ENCODE results near the gene ZNF652.

The ZNF652 gene

DNA sequence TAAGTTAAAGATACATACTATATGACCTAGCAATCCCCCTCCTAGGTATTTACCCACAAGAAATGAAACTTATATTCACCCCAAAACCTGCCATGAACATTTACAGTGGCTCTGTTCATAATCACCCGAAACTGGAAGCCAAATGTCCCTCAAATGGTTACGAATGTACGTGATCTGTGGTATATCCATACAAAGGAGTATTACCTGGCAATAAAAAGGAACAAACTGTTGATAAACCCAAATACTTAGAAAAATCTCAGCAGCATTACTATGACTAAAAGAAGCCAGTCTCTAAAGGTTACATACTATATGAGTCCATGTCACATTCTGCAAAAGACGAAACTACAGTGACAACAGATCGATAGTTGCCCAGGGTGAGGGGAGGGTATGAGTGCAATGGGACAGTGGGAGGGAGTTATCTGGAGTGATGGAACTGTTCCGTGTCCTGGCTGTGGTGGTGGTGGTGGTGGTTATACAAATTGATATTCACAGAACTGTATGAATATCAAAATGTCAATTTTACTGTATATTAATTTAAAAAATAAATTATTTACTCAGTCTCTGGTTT is 9.4 kb downstream of the ZNF652 start:
- H3K27me3 ChIP-seq (ENCODE audit: control insufficient read depth, insufficient read depth, low read length), result no peaks in the 10 kb centered on the region
- no peaks in the 10 kb centered on the region for H3K4me1 ChIP-seq (ENCODE audit: control insufficient read depth, insufficient read depth, low read length)
- H3K4me3 ChIP-seq (ENCODE audit: low read depth, low read length), result no peak overlapping the region
- H3K9me3 ChIP-seq (ENCODE audit: control insufficient read depth, insufficient read depth, low read length), result no peaks in the 10 kb centered on the region
- no peak overlapping the region for H3K9ac ChIP-seq (ENCODE audit: low read depth, low read length)
- H3K36me3 ChIP-seq (ENCODE audit: control insufficient read depth, insufficient read depth, low read length), result no peaks in the 10 kb centered on the region

DNA sequence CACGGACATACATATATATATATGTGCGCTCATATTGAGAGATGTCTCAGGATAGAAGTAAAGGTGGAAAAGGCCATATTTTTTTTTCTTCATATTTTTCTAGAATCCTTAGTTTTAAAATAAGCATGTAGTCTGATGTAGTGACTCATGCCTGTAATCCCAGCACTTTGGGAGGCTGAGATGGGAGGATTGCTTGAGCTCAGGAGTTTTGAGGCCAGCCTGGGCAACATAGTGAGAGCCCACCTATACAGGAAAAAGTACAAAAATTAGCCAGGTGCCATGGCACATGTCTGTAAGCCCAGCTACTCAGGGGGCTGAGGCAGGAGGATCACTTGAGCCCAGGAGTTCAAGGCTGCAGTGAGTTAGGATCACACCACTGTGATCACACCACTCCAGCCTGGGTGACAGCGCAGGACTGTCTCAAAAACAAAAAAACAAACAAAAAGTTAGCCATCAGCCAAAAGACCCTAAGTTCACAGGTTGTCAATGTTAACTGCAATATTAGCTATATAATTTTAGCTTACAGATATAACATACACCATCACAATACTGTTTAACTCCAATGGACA is 10.4 kb downstream of the ZNF652 start:
- H3K9ac ChIP-seq (ENCODE audit: low read depth, low read length), result no peak overlapping the region
- H3K36me3 ChIP-seq (ENCODE audit: control insufficient read depth, insufficient read depth, low read length), result no peaks in the 10 kb centered on the region
- no peaks in the 10 kb centered on the region for H3K4me1 ChIP-seq (ENCODE audit: control insufficient read depth, insufficient read depth, low read length)
- no peak overlapping the region for H3K4me3 ChIP-seq (ENCODE audit: low read depth, low read length)
- H3K27me3 ChIP-seq (ENCODE audit: control insufficient read depth, insufficient read depth, low read length), result no peaks in the 10 kb centered on the region
- H3K9me3 ChIP-seq (ENCODE audit: control insufficient read depth, insufficient read depth, low read length), result no peaks in the 10 kb centered on the region

DNA sequence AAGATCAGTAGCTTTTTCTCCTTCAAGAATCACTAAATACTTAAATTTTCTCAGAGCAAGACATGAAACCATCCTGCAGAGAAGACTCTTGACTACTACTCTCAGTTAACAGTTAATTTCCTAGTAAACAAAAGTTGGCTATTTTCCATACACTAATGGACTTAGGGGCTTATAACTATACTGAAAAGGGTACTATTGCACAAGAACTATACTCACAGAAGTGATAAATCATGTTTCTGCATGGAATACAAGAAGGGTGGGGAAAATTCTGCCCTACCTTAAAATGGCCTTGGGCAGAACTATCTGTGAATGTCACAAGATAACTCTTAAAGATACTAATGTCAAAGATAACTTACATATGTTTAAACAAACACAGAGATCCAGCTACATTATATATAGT is 12.5 kb downstream of the ZNF652 start:
- no peak overlapping the region for H3K9ac ChIP-seq (ENCODE audit: low read depth, low read length)
- H3K9me3 ChIP-seq (ENCODE audit: control insufficient read depth, insufficient read depth, low read length), result no peaks in the 10 kb centered on the region

DNA sequence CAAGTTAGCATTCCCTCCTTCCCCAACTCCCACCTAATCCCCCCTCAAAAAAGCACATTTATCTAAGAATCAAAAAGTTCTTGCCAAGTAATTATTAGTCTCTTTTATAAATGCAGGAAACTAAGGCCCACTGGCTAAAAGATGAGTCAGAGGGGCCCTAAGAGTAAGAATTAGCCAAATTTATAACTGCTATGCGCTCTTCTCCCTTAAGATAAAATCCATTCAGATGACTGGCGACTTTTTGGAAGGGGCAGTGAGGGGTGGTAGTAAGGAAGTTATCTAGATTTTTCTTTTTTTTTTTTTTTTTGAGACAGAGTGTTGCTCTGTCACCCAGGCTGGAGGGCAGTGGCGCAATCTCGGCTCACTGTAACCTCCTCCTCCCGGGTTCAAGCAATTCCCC is 17.1 kb downstream of the ZNF652 start:
- H3K9me3 ChIP-seq (ENCODE audit: control insufficient read depth, insufficient read depth, low read length), result no peaks in the 10 kb centered on the region
- no peaks in the 10 kb centered on the region for H3K36me3 ChIP-seq (ENCODE audit: control insufficient read depth, insufficient read depth, low read length)
- H3K27me3 ChIP-seq (ENCODE audit: control insufficient read depth, insufficient read depth, low read length), result no peaks in the 10 kb centered on the region
- H3K9ac ChIP-seq (ENCODE audit: low read depth, low read length), result no peak overlapping the region
- H3K4me3 ChIP-seq (ENCODE audit: low read depth, low read length), result no peak overlapping the region
- H3K4me1 ChIP-seq (ENCODE audit: control insufficient read depth, insufficient read depth, low read length), result no peaks in the 10 kb centered on the region

More for the DNA sequence above, 12.5 kb downstream of the ZNF652 start:
- Histone ChIP-seq H3K27me3 (ENCODE audit: control insufficient read depth, insufficient read depth, low read length) (no peaks in the 10 kb centered on the region), H3K4me3 (ENCODE audit: low read depth, low read length) (no peak overlapping the region), H3K36me3 (ENCODE audit: control insufficient read depth, insufficient read depth, low read length) (no peaks in the 10 kb centered on the region), H3K4me1 (ENCODE audit: control insufficient read depth, insufficient read depth, low read length) (no peaks in the 10 kb centered on the region)

DNA sequence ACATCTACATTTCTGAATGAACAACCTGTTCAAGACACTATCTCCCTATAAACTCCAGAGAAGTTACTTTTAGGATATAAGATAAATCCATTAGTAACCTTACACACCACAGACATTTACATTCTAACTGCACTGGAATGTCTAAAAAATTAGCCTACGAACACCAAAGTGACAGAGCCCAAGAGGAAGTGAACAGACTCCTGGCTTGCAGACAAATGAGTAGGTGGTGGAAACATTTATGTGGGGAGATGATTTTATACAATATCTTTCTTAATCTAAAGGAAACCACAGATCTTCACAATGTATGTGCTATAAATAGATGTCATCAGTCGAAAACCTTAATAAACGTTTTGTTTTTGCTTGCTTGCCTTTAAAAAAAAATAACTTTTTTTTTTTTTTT is 18.8 kb downstream of the ZNF652 start:
- Histone ChIP-seq H3K4me3 (ENCODE audit: low read depth, low read length) (no peak overlapping the region), H3K9ac (ENCODE audit: low read depth, low read length) (no peak overlapping the region), H3K27me3 (ENCODE audit: control insufficient read depth, insufficient read depth, low read length) (no peaks in the 10 kb centered on the region), H3K4me1 (ENCODE audit: control insufficient read depth, insufficient read depth, low read length) (peaks cover 5% of the 10 kb centered on the region), H3K9me3 (ENCODE audit: control insufficient read depth, insufficient read depth, low read length) (no peaks in the 10 kb centered on the region), H3K36me3 (ENCODE audit: control insufficient read depth, insufficient read depth, low read length) (no peaks in the 10 kb centered on the region)

DNA sequence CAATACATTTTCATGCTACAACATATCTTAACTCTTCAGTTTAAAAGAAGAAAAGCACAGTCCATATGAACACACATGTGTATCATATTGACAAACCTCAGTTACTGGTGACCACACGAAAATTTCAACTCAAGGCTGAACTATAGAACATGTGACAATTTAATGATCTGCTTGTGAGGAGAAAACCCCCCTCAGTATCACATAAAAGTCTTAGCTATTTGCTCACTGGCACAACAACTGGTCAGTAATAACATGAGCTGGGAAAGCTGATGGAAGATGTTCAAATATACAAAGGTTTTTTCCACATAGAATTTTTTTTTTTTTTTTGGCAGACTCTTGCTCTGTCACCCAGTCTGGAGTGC is 19.5 kb downstream of the ZNF652 start:
- Histone ChIP-seq H3K9me3 (ENCODE audit: control insufficient read depth, insufficient read depth, low read length) (no peaks in the 10 kb centered on the region), H3K9ac (ENCODE audit: low read depth, low read length) (no peak overlapping the region), H3K36me3 (ENCODE audit: control insufficient read depth, insufficient read depth, low read length) (no peaks in the 10 kb centered on the region), H3K27me3 (ENCODE audit: control insufficient read depth, insufficient read depth, low read length) (no peaks in the 10 kb centered on the region), H3K4me3 (ENCODE audit: low read depth, low read length) (no peak overlapping the region), H3K4me1 (ENCODE audit: control insufficient read depth, insufficient read depth, low read length) (peaks cover 5% of the 10 kb centered on the region)

DNA sequence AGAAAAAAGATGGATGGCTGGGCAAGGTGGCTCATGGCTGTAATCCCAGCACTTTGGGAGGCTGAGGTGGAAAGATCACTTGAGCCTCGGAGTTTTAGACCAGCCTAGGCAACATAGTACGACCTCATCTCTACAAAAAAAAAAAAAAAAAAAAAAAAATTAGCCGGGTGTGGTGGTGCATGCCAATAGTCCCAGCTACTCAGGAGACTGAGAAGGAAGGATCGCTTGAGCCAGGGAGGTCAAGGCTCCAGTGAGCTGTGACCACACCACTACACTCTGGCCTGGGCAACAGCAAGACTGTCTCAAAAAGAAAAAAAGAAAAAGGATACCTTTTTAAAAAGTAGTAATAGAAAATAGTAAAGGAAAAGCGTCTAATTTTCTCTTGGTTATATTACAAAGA is 20.7 kb downstream of the ZNF652 start:
- H3K4me1 ChIP-seq (ENCODE audit: control insufficient read depth, insufficient read depth, low read length), result peaks cover 5% of the 10 kb centered on the region
- H3K4me3 ChIP-seq (ENCODE audit: low read depth, low read length), result no peak overlapping the region
- no peaks in the 10 kb centered on the region for H3K9me3 ChIP-seq (ENCODE audit: control insufficient read depth, insufficient read depth, low read length)
- H3K36me3 ChIP-seq (ENCODE audit: control insufficient read depth, insufficient read depth, low read length), result no peaks in the 10 kb centered on the region
- no peaks in the 10 kb centered on the region for H3K27me3 ChIP-seq (ENCODE audit: control insufficient read depth, insufficient read depth, low read length)
- no peak overlapping the region for H3K9ac ChIP-seq (ENCODE audit: low read depth, low read length)

DNA sequence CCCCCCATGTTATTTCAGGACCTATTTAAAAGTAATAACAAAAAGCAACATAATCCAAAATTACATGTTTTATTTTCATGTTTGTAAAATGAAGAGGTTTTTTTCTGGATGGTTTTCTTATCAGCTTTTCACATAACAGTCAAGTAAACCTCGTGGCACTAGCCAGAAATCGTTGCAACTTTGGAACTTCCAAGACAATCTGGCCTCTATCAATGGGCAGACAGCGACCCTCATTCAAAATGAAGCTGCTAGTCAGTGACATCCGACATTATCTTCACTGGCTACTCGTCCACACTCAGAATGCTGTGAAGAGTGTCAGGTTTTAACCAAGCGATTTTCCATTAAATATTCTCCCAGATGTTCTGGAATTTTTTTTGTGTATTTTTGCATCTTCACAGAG is 22.7 kb downstream of the ZNF652 start:
- Histone ChIP-seq H3K36me3 (ENCODE audit: control insufficient read depth, insufficient read depth, low read length) (no peaks in the 10 kb centered on the region), H3K4me3 (ENCODE audit: low read depth, low read length) (no peak overlapping the region), H3K9ac (ENCODE audit: low read depth, low read length) (no peak overlapping the region), H3K27me3 (ENCODE audit: control insufficient read depth, insufficient read depth, low read length) (no peaks in the 10 kb centered on the region), H3K9me3 (ENCODE audit: control insufficient read depth, insufficient read depth, low read length) (no peaks in the 10 kb centered on the region), H3K4me1 (ENCODE audit: control insufficient read depth, insufficient read depth, low read length) (peaks cover 5% of the 10 kb centered on the region)

DNA sequence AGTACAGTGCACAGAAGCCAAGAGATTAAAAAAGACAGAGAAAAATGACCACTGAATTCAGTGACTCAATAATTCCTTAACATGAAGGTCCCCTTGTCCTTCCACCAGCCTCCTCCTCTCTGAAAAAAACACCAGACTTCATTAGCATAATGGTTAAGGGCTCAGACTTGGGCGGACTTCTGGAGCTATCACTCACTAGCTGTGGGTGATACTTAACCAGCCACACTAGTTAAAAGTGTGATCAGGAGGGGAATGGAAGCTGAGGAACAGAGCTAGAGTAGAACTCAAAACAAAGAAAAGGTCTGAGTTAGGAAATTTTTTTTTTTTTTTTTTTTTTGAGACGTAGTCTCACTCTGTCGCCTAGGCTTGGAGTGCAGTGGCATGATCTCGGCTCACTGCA is 23.2 kb downstream of the ZNF652 start:
- no peak overlapping the region for H3K4me3 ChIP-seq (ENCODE audit: low read depth, low read length)
- H3K4me1 ChIP-seq (ENCODE audit: control insufficient read depth, insufficient read depth, low read length), result peaks cover 5% of the 10 kb centered on the region
- H3K9ac ChIP-seq (ENCODE audit: low read depth, low read length), result no peak overlapping the region
- H3K36me3 ChIP-seq (ENCODE audit: control insufficient read depth, insufficient read depth, low read length), result no peaks in the 10 kb centered on the region
- H3K9me3 ChIP-seq (ENCODE audit: control insufficient read depth, insufficient read depth, low read length), result no peaks in the 10 kb centered on the region
- no peaks in the 10 kb centered on the region for H3K27me3 ChIP-seq (ENCODE audit: control insufficient read depth, insufficient read depth, low read length)

DNA sequence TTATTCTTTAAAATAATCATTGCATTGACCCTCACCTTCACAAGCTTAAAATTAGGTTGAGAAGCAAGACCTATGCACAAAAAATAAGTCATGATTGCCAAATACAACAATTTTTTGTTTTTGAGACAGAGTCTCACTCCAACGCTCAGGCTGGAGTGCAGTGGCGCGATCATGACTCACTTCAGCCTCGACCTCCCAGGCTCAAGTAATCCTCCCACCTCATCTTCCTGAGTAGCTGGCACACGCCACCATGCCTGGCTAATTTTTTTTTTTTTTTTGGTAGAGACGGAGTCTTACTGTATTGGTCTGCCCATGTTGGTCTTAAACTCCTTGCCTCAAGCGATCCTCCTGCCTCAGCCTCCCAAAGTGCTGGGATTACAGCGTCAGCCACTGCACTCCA is 24.2 kb downstream of the ZNF652 start:
- no peaks in the 10 kb centered on the region for H3K36me3 ChIP-seq (ENCODE audit: control insufficient read depth, insufficient read depth, low read length)
- H3K27me3 ChIP-seq (ENCODE audit: control insufficient read depth, insufficient read depth, low read length), result no peaks in the 10 kb centered on the region
- H3K9me3 ChIP-seq (ENCODE audit: control insufficient read depth, insufficient read depth, low read length), result no peaks in the 10 kb centered on the region
- H3K4me1 ChIP-seq (ENCODE audit: control insufficient read depth, insufficient read depth, low read length), result peaks cover 5% of the 10 kb centered on the region
- no peak overlapping the region for H3K9ac ChIP-seq (ENCODE audit: low read depth, low read length)
- no peak overlapping the region for H3K4me3 ChIP-seq (ENCODE audit: low read depth, low read length)

DNA sequence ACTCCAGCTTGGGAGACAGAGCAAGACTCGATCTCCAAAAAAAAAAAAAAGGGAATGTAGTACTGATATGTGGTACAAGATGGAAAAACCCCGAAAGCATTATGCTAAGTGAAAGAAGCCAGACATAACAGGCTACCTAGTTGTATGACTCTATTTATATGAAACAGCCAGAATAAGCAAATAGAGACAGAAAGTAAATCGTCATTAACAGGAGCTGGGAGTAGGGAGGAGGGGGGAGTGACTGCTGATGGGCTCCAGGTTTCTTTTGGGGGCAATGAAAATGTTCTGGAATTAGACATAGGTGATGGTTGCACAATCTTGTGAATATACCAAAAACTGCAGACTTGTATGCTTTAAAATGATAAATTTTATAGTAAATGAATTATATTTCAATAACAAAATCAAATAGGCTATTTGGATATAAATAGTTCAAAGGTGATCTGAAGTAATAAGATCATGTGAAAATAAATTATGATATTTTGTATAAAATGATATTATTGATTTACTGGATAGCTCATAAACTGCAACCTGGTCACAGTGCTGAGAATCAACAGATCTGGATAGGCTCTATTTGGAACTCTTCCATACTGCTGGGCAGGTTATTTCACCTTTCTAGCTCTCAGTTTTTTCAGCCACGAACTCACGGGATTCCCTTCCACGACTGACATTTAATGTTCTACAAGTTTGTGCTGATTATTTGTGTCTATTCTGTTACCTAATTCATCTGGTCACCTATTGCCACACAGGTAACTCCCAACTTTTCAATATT is 27.1 kb downstream of the ZNF652 start:
- no peaks in the 10 kb centered on the region for H3K9me3 ChIP-seq (ENCODE audit: control insufficient read depth, insufficient read depth, low read length)
- no peaks in the 10 kb centered on the region for H3K27me3 ChIP-seq (ENCODE audit: control insufficient read depth, insufficient read depth, low read length)
- no peak overlapping the region for H3K4me3 ChIP-seq (ENCODE audit: low read depth, low read length)
- no peaks in the 10 kb centered on the region for H3K36me3 ChIP-seq (ENCODE audit: control insufficient read depth, insufficient read depth, low read length)
- no peak overlapping the region for H3K9ac ChIP-seq (ENCODE audit: low read depth, low read length)
- peaks cover 5% of the 10 kb centered on the region for H3K4me1 ChIP-seq (ENCODE audit: control insufficient read depth, insufficient read depth, low read length)

DNA sequence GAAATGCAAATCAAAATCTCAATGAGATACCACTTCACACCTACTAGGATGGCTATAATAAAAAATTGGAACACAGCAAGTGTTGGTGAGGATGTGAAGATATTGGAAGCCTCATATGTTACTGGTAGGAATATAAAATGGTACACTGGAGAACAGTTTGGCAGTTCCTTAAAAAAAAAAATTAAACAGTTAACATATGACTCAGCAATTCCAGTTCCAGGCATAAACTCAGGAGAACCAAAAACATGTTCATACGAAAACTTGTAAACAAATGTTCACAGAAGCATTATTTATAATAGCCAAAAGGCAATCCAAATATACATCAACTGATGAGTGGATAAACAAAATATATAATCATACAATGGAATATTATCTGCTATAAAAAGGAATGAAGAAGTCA is 28.2 kb downstream of the ZNF652 start:
- H3K9me3 ChIP-seq (ENCODE audit: control insufficient read depth, insufficient read depth, low read length), result no peaks in the 10 kb centered on the region
- H3K27me3 ChIP-seq (ENCODE audit: control insufficient read depth, insufficient read depth, low read length), result no peaks in the 10 kb centered on the region
- H3K4me1 ChIP-seq (ENCODE audit: control insufficient read depth, insufficient read depth, low read length), result peaks cover 8% of the 10 kb centered on the region
- no peaks in the 10 kb centered on the region for H3K36me3 ChIP-seq (ENCODE audit: control insufficient read depth, insufficient read depth, low read length)
- no peak overlapping the region for H3K9ac ChIP-seq (ENCODE audit: low read depth, low read length)
- no peak overlapping the region for H3K4me3 ChIP-seq (ENCODE audit: low read depth, low read length)

Data from iPS-15b (cell line).